Adipose tissue (tissue), 3 donors: ENCODE data around the gene OR8U1. TPM values are rescaled to one million over a fixed set of nuclear protein-coding genes. Genes with fewer than 3 reads are reported as not detected.
"Not testable (repeated sequence)": the region's sequence is repeated elsewhere in the genome, so short reads cannot be mapped to it uniquely, and the experiment has no call there.

ENCODE experiments used
- H3K27ac ChIP-seq: one replicate; pipeline ENCODE4 v1.5.1; 2013; ENCODE audit warnings: low read depth, low read length
- WGBS, 3 donors: extraction: QIAGEN DNeasy Blood & Tissue Kit; methylation state at CpG; one replicate each; pipeline ENCODE4 v1.1.7; 2013; 5-methylcytosine and 5-hydroxymethylcytosine counted together
- polyA plus RNA-seq, 3 donors: library from polyadenylated mRNA; stranded (reverse); fragments of 200-250 nt; gene quantifications; one replicate each; pipeline ENCODE4 v1.2.3, GENCODE V29; 2013
- donor health status: healthy with polysubstance abuse.
- donor health status: Bipolar disorder and iron deficiency.
- donor health status: healthy.

The OR8U1 gene
- not detected for polyA plus RNA-seq

GRCh38 chr11:56375324-56375723, at the start of gene OR8U1:
TSS of gene OR8U1 (plus strand) at chr11:56375624. CDS start at chr11:56375624, 0 bp downstream.
- no peak within 1 kb of the TSS for H3K27ac ChIP-seq
- WGBS, 3 donors: 70 to 76% (median 75%) methylated on average over 2 of the region's 2 CpGs

- no peak overlapping the region for H3K27ac ChIP-seq
- 89 to 90% (median 90%) methylated on average over 26 to 34 of the region's 34 CpGs for WGBS, 3 donors
Measured at GRCh38 chr11:56331861-56332491, 43.4 kb upstream of the OR8U1 start.

GRCh38 chr11:56333156-56333555, 42.3 kb upstream of the OR8U1 start:
- H3K27ac ChIP-seq: no peak overlapping the region
- WGBS, 3 donors: 70 to 80% (median 73%) methylated on average over 3 of the region's 3 CpGs

GRCh38 chr11:56340289-56340688, 35.1 kb upstream of the OR8U1 start:
- no peak overlapping the region for H3K27ac ChIP-seq

- 63 to 93% (median 92%) methylated on average over 1 of the region's 1 CpG for WGBS, 3 donors
- H3K27ac ChIP-seq: no peak within 1 kb of the TSS
Measured at GRCh38 chr11:56345739-56346138, 29.7 kb upstream of the OR8U1 start, which contains the start of gene OR8K1. TSS of gene OR8K1 (plus strand) at chr11:56346039. CDS start at chr11:56346039, 0 bp downstream.

GRCh38 chr11:56353991-56354390, 21.4 kb upstream of the OR8U1 start, which contains the start of gene OR8J1:
TSS of gene OR8J1 (plus strand) at chr11:56354291. CDS start at chr11:56360247, 5,956 bp downstream.
- no peak within 1 kb of the TSS for H3K27ac ChIP-seq
- WGBS, 3 donors: 41 to 80% (median 62%) methylated on average over 2 of the region's 2 CpGs

- 62 to 87% (median 84%) methylated on average over 2 of the region's 2 CpGs for WGBS, 3 donors
- H3K27ac ChIP-seq: no peak overlapping the region
Measured at GRCh38 chr11:56380120-56380519, 4.7 kb downstream of the OR8U1 start.

GRCh38 chr11:56394381-56394780, 19.0 kb downstream of the OR8U1 start:
- no peak overlapping the region for H3K27ac ChIP-seq
- 82 to 89% (median 88%) methylated on average over 3 of the region's 3 CpGs for WGBS, 3 donors

- no peak overlapping the region for H3K27ac ChIP-seq
- 57 to 73% (median 68%) methylated on average over 3 of the region's 3 CpGs for WGBS, 3 donors
Measured at GRCh38 chr11:56396047-56396446, 20.6 kb downstream of the OR8U1 start.

GRCh38 chr11:56401858-56402461, 26.5 kb downstream of the OR8U1 start:
- 90 to 95% (median 93%) methylated on average over 25 to 27 of the region's 27 CpGs for WGBS, 3 donors

GRCh38 chr11:56404393-56404792, 29.0 kb downstream of the OR8U1 start:
- H3K27ac ChIP-seq: no peak overlapping the region
- WGBS, 3 donors: 76 to 95% (median 89%) methylated on average over 2 of the region's 2 CpGs

More at GRCh38 chr11:56401858-56402461, 26.5 kb downstream of the OR8U1 start:
- not testable (repeated sequence) for H3K27ac ChIP-seq

GRCh38 chr11:56410801-56411200, 35.4 kb downstream of the OR8U1 start:
- H3K27ac ChIP-seq: no peak overlapping the region

- 75 to 80% (median 79%) methylated on average over 1 of the region's 1 CpG for WGBS, 3 donors
- H3K27ac ChIP-seq: no peak within 1 kb of the TSS
Measured at GRCh38 chr11:56412396-56412795, 37.0 kb downstream of the OR8U1 start, which contains the start of gene OR5AL1. TSS of gene OR5AL1 (plus strand) at chr11:56412696.

Other genes starting within 250 kb of the OR8U1 start
- gene OR8J3, start 235.4 kb upstream of the OR8U1 start, polyA plus RNA-seq: not detected
- not detected for gene OR8K5, start 215.3 kb upstream of the OR8U1 start, polyA plus RNA-seq
- not detected for gene OR5J2, start 199.0 kb upstream of the OR8U1 start, polyA plus RNA-seq
- not detected for gene OR5T2, start 141.4 kb upstream of the OR8U1 start, polyA plus RNA-seq
- not detected for gene OR5T3, start 123.4 kb upstream of the OR8U1 start, polyA plus RNA-seq
- gene OR5T1, start 101.5 kb upstream of the OR8U1 start, polyA plus RNA-seq: not detected
- gene OR8H1, start 83.4 kb upstream of the OR8U1 start, polyA plus RNA-seq: not detected
- gene OR8K3, start 60.5 kb upstream of the OR8U1 start, polyA plus RNA-seq: not detected
- not detected for gene OR8K1, start 29.6 kb upstream of the OR8U1 start, polyA plus RNA-seq
- gene OR8J1, start 21.3 kb upstream of the OR8U1 start, polyA plus RNA-seq: not detected
- gene OR5AL1, start 37.1 kb downstream of the OR8U1 start, polyA plus RNA-seq: not detected
- gene OR5M3, start 97.7 kb downstream of the OR8U1 start, polyA plus RNA-seq: not detected
- gene OR5M8, start 115.7 kb downstream of the OR8U1 start, polyA plus RNA-seq: not detected
- not detected for gene OR5M11, start 167.6 kb downstream of the OR8U1 start, polyA plus RNA-seq
- gene OR5M10, start 202.1 kb downstream of the OR8U1 start, polyA plus RNA-seq: not detected
- gene OR5M1, start 239.2 kb downstream of the OR8U1 start, polyA plus RNA-seq: not detected